SKM-1 (cell line): ENCODE data around the gene PAX5.
"Not testable (repeated sequence)": the region's sequence is repeated elsewhere in the genome, so short reads cannot be mapped to it uniquely, and the experiment has no call there.

ENCODE experiments used
- DNase-seq: peaks from one replicate; lab custom pipeline; 2025; ENCODE audit not compliant: unreplicated experiment; lab: John Stamatoyannopoulos, UW

The PAX5 gene

GRCh38 chr9:37033682-37034304 lies at the start of gene PAX5:
Gene PAX5 (minus strand): TSS chr9:37034268. CDS start chr9:37034031, 237 bp downstream.
- no peak for DNase-seq

GRCh38 chr9:37083654-37084053 lies 49.6 kb upstream of the PAX5 start:
- DNase-seq: no peak

- DNase-seq: no peak
Measured at GRCh38 chr9:37082214-37082765, 48.2 kb upstream of the PAX5 start.

- DNase-seq: not testable (repeated sequence)
Measured at GRCh38 chr9:37081507-37081906, 47.4 kb upstream of the PAX5 start.

GRCh38 chr9:37080165-37080628 lies 46.1 kb upstream of the PAX5 start:
- DNase-seq: not testable (repeated sequence)

GRCh38 chr9:37079370-37080164 lies 45.5 kb upstream of the PAX5 start:
- peak; percentile 96 for DNase-seq

GRCh38 chr9:37074790-37075189 lies 40.7 kb upstream of the PAX5 start:
- DNase-seq: not testable (repeated sequence)

- no peak for DNase-seq
Measured at GRCh38 chr9:37066139-37066725, 32.2 kb upstream of the PAX5 start.

GRCh38 chr9:37062336-37062735 lies 28.3 kb upstream of the PAX5 start:
- peak; percentile 40 for DNase-seq

GRCh38 chr9:37061768-37062167 lies 27.7 kb upstream of the PAX5 start:
- no peak for DNase-seq

GRCh38 chr9:37060833-37061232 lies 26.8 kb upstream of the PAX5 start:
- DNase-seq: no peak

- no peak for DNase-seq
Measured at GRCh38 chr9:37056046-37056920, 22.2 kb upstream of the PAX5 start.

- DNase-seq: not testable (repeated sequence)
Measured at GRCh38 chr9:37054363-37054720, 20.3 kb upstream of the PAX5 start.

- no peak for DNase-seq
Measured at GRCh38 chr9:37053684-37054362, 19.8 kb upstream of the PAX5 start.

- DNase-seq: no peak
Measured at GRCh38 chr9:37046683-37047082, 12.6 kb upstream of the PAX5 start.

- DNase-seq: no peak
Measured at GRCh38 chr9:37042421-37042820, 8.4 kb upstream of the PAX5 start.

- DNase-seq: no peak
Measured at GRCh38 chr9:37040508-37041127, 6.5 kb upstream of the PAX5 start.

GRCh38 chr9:37038943-37039464 lies 4.9 kb upstream of the PAX5 start:
- no peak for DNase-seq

- no peak for DNase-seq
Measured at GRCh38 chr9:37038302-37038942, 4.4 kb upstream of the PAX5 start.
